GM10248 (cell line): ENCODE data around the gene PAQR5.

Source experiments
- CTCF ChIA-PET: fragments of 300-600 bp; sonication (Branson Sonifier 250); formaldehyde crosslinking; extraction: SDS; loops from one replicate; lab custom pipeline; 2021; ENCODE audit warnings: antibody characterized with exemption; lab: Yijun Ruan, JAX
- POLR2A ChIA-PET: fragments of 350-650 bp; sonication (Branson Sonifier 250); formaldehyde crosslinking; extraction: SDS; loops from one replicate; lab custom pipeline; 2020; ENCODE audit warnings: antibody characterized with exemption; lab: Yijun Ruan, JAX
- DNase-seq: peaks from one replicate; pipeline ENCODE4 v3.0.0; 2012; ENCODE audit errors: extremely low spot score
- TF ChIP-seq, protein P1 (sequence below): IDR thresholded peaks from 2 replicates; pipeline ENCODE4 v1.5.1; 2012; ENCODE audit warnings: mild to moderate bottlenecking, low read depth; ENCODE audit errors: extremely low read depth, missing control alignments, control extremely low read depth

PAQR5 gene

DNA sequence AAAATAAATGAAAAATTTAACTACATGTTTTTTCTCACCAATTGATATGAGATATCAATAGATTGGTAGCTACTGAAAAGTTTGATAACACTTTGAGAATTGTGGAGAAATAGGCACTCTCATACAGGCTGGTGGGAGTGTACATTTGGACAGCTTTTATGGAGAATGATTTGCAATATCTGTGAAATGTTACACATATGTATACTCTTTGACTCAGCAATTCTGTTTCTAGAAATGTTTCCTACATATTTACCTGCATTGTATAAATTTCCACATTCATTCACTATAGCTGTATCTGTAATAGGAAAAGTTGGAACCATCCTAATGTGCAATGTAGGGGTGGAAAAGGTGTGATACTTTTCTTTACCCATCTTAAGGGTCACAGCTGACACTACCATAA is 113.6 kb downstream of the PAQR5 start:
- DNase-seq = no peak
- ChIA-PET CTCF (interaction anchor here (0.9 to 2.1 kb wide), 3 partner anchors 12 to 17 kb away, joined by 3 to 6 read pairs (median 4); no protein-coding TSS in a partner anchor), POLR2A (no interaction called here)
- TF ChIP-seq, protein P1, sequence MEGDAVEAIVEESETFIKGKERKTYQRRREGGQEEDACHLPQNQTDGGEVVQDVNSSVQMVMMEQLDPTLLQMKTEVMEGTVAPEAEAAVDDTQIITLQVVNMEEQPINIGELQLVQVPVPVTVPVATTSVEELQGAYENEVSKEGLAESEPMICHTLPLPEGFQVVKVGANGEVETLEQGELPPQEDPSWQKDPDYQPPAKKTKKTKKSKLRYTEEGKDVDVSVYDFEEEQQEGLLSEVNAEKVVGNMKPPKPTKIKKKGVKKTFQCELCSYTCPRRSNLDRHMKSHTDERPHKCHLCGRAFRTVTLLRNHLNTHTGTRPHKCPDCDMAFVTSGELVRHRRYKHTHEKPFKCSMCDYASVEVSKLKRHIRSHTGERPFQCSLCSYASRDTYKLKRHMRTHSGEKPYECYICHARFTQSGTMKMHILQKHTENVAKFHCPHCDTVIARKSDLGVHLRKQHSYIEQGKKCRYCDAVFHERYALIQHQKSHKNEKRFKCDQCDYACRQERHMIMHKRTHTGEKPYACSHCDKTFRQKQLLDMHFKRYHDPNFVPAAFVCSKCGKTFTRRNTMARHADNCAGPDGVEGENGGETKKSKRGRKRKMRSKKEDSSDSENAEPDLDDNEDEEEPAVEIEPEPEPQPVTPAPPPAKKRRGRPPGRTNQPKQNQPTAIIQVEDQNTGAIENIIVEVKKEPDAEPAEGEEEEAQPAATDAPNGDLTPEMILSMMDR = no peak

GRCh38 chr15:69412701-69413100 is 114.0 kb downstream of the PAQR5 start:
- no peak for DNase-seq
- POLR2A ChIA-PET = no interaction called here
- TF ChIP-seq, protein P1 = no peak
- CTCF ChIA-PET = interaction anchor here (0.9 to 2.1 kb wide), 3 partner anchors 12 to 18 kb away, joined by 3 to 6 read pairs (median 4); no protein-coding TSS in a partner anchor

DNA sequence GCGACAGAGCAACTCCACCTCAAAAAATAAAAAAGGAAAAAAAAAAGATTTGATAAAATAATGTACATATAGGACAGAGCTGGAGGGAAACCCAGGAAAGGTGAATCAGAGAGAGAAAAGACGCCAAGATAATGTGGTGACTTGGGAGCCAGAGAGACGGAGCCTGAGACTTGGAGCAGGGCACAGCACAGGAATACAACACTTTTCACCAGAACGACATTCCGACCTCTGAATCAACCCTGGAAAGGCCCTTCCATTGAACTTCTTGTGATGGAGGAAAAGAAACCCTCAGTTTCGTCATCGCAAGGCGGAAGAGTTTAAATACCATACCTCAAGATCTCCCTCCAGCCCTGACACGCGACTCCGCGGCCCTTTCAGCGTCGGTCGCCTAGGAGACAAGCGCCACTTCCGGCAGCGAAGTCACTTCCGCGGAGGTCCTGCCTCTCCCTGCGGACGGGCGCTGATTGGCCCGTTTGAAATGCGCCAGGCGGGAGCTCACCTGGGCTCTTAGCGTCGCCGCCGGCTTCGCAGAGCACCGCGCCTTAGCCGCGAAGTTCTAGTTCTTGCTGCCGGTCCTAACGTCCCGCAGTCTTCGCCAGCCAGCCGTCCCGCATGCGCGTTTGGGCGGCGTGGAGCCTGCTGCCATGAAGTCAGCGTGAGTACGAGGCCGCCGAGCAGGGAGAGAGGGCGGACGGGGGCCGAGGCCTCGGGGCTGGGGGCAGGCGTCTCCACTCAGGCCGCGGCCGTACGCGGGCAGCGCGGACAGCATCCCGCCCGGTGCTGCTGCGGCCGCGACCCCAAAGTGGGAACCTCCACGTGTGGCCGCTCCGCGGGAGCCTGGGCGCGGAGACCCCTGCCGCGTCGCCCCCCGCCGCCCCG is 115.3 kb downstream of the PAQR5 start, which contains the start of gene KIF23:
TSS of gene KIF23 (plus strand) at position 528 of the 879 bp plus-strand sequence. CDS start at position 645, 117 bp downstream.
- TF ChIP-seq, protein P1 = no peak
- POLR2A ChIA-PET = interaction anchor here (1.7 kb wide), 1 partner anchor 38 kb away, joined by 9 read pairs; the partner anchor contains the start of gene RPLP1
- CTCF ChIA-PET = interaction anchor here (1.0 to 1.8 kb wide), 6 partner anchors 10 to 49 kb away, joined by 3 to 8 read pairs (median 3); no protein-coding TSS in a partner anchor
- DNase-seq = peak; percentile 98

DNA sequence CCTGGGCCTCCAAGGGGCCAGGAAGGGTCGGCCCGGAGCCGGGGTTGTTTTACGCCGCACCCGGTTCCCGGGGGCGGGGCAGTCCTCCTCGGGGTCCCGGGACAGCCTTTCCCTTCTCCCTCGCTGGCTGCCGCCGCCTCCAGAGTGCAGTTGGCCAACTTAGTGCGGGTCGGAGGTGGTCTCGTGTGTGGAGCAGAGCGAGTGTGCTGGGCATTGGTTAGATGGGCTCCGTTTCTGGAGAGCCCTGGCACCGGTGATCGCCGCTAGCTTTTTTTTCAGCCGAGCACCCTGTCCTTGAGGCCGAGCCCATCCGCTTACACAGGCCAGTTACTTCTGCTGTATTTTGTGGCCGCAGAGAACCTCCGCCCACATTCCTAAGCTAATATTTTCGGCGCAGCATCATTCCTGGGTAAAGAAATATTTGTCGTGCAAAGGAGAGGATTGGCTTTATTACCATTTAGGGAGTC is 116.0 kb downstream of the PAQR5 start:
- ChIA-PET POLR2A (interaction anchor here (1.7 kb wide), 1 partner anchor 38 kb away, joined by 9 read pairs; the partner anchor contains the start of gene RPLP1), CTCF (interaction anchor here (1.0 to 1.8 kb wide), 7 partner anchors 10 to 48 kb away, joined by 3 to 8 read pairs (median 3); no protein-coding TSS in a partner anchor)
- TF ChIP-seq, protein P1 = no peak
- peak; percentile 55 for DNase-seq

DNA sequence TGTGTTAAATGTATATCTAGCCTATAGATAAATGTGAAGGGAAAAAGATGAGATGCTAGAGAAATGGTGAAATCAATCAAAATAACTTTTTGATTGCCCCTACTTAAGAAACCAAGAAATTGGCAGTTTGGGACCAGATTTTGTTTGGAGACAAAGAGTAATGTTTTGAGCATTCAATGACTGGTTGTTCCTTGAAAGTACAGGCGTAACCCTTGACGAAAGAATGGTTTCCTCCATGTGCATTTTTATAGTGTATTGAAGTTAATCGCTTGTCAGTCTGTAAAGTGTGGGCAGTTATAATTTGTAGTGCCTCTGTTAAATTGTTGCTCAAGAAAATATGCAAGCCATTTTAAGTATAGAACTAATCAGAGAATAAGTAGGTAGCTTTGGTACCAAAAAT is 116.7 kb downstream of the PAQR5 start:
- ChIA-PET POLR2A (no interaction called here), CTCF (interaction anchor here (0.8 to 2.0 kb wide), 6 partner anchors 18 to 47 kb away, joined by 3 to 8 read pairs (median 4); no protein-coding TSS in a partner anchor)
- TF ChIP-seq, protein P1 = no peak
- DNase-seq = no peak

DNA sequence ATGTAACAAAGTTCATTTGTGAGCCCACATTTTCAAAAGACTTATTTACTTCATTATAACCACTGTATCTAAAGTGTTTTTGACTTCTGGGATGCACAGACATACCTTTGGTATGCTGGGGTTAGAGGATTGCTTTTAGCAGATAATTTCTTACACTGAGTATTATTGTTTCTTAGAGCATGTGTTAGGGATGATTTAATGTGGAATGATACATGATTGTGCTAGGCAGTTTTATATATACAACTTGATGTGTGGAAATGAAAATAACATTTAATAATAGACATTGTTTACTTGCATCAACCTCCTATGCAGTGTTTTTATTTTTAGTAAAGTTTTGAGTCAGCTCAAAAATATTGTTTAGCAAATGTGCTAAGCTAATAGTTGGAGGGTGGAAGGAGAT is 118.9 kb downstream of the PAQR5 start:
- CTCF ChIA-PET = interaction anchor here (1.1 to 2.1 kb wide), 3 partner anchors 11 to 31 kb away, joined by 3 to 6 read pairs (median 5); no protein-coding TSS in a partner anchor
- POLR2A ChIA-PET = interaction anchor here (1.0 kb wide), 1 partner anchor 35 kb away, joined by 6 read pairs; the partner anchor contains the start of gene RPLP1

More for the DNA sequence above, 118.9 kb downstream of the PAQR5 start:
- TF ChIP-seq, protein P1 = no peak
- no peak for DNase-seq
